Measurements from ENCODE around the gene ERGIC1.

ERGIC1 gene

GRCh38 chr5:172830876-172831662 lies 3.0 kb upstream of the ERGIC1 start:
- DNase-seq (ENCODE audit: extremely low spot score), result no peak
- CTCF ChIA-PET, result no interaction called here
- POLR2A ChIA-PET, result interaction anchor here (0.8 kb wide), 1 partner anchor 60 kb away, joined by 3 read pairs; the partner anchor contains the start of gene DUSP1
- TF ChIP-seq PKNOX1 (IDR thresholded peaks at IDR 0.05) (no peak), FOXK2 (IDR thresholded peaks at IDR 0.05) (no peak), HDGF (IDR thresholded peaks at IDR 0.05; ENCODE audit: borderline replicate concordance) (no peak), SP1 (IDR thresholded peaks at IDR 0.05) (no peak), LEF1 (IDR thresholded peaks at IDR 0.05; ENCODE audit: borderline replicate concordance) (no peak), ZNF384 (IDR thresholded peaks at IDR 0.05) (no peak), L3MBTL2 (conservative IDR thresholded peaks at IDR 0.05) (no peak)

GRCh38 chr5:172832383-172833315 lies 1.4 kb upstream of the ERGIC1 start:
- TF ChIP-seq PKNOX1 (IDR thresholded peaks at IDR 0.05) (no peak), SP1 (IDR thresholded peaks at IDR 0.05) (no peak), BHLHE40 (IDR thresholded peaks at IDR 0.05; ENCODE audit: borderline replicate concordance) (no peak), SUZ12 (IDR thresholded peaks at IDR 0.05) (no peak), ELF4 (IDR thresholded peaks at IDR 0.05) (no peak), FOXM1 (IDR thresholded peaks at IDR 0.05; ENCODE audit: borderline replicate concordance) (no peak), NFRKB (IDR thresholded peaks at IDR 0.05) (no peak), HDGF (IDR thresholded peaks at IDR 0.05; ENCODE audit: borderline replicate concordance) (no peak)
- POLR2A ChIA-PET, result interaction anchor here (0.8 kb wide), 1 partner anchor 66 kb away, joined by 3 read pairs; no protein-coding TSS in a partner anchor
- CTCF ChIA-PET, result no interaction called here
- no peak for DNase-seq (ENCODE audit: extremely low spot score)

- ChIA-PET POLR2A (interaction anchor here (0.6 to 1.0 kb wide), 2 partner anchors 225 to 302 kb away, joined by 3 read pairs; no protein-coding TSS in a partner anchor), CTCF (no interaction called here)
- TF ChIP-seq ARNT (IDR thresholded peaks at IDR 0.05), result no peak
- no peak for TF ChIP-seq LEF1 (IDR thresholded peaks at IDR 0.05; ENCODE audit: borderline replicate concordance)
- no peak for TF ChIP-seq TARDBP (IDR thresholded peaks at IDR 0.05)
- TF ChIP-seq FOXK2 (IDR thresholded peaks at IDR 0.05), result no peak
- no peak for TF ChIP-seq BHLHE40 (IDR thresholded peaks at IDR 0.05; ENCODE audit: borderline replicate concordance)
- TF ChIP-seq SUZ12 (IDR thresholded peaks at IDR 0.05), result no peak
- TF ChIP-seq FOXA1 (IDR thresholded peaks at IDR 0.05), result no peak
- TF ChIP-seq ELF4 (IDR thresholded peaks at IDR 0.05), result no peak
- DNase-seq (ENCODE audit: extremely low spot score), result no peak
Measured at GRCh38 chr5:172833372-172833685, 722 bp upstream of the ERGIC1 start.

GRCh38 chr5:172834415-172835289 lies 601 bp downstream of the ERGIC1 start:
- CTCF ChIA-PET, result interaction anchor here (0.6 to 1.8 kb wide), 2 partner anchors 120 to 123 kb away, joined by 4 to 6 read pairs; no protein-coding TSS in a partner anchor
- POLR2A ChIA-PET, result interaction anchor here (1.0 kb wide), 2 partner anchors 62 to 226 kb away, joined by 3 to 4 read pairs; no protein-coding TSS in a partner anchor
- TF ChIP-seq ZNF384 (IDR thresholded peaks at IDR 0.05) (no peak), TARDBP (IDR thresholded peaks at IDR 0.05) (no peak), ARNT (IDR thresholded peaks at IDR 0.05) (no peak), SUZ12 (IDR thresholded peaks at IDR 0.05) (no peak), BHLHE40 (IDR thresholded peaks at IDR 0.05; ENCODE audit: borderline replicate concordance) (no peak)
- DNase-seq (ENCODE audit: extremely low spot score), result peak; percentile 39

GRCh38 chr5:172835290-172835993 lies 1.4 kb downstream of the ERGIC1 start:
- TF ChIP-seq BHLHE40 (IDR thresholded peaks at IDR 0.05; ENCODE audit: borderline replicate concordance) (no peak), NFRKB (IDR thresholded peaks at IDR 0.05) (no peak), FOXA1 (IDR thresholded peaks at IDR 0.05) (no peak), ARNT (IDR thresholded peaks at IDR 0.05) (no peak), TARDBP (IDR thresholded peaks at IDR 0.05) (no peak), CTBP1 (IDR thresholded peaks at IDR 0.05; ENCODE audit: borderline replicate concordance) (no peak)
- ChIA-PET CTCF (interaction anchor here (1.8 kb wide), 1 partner anchor 121 kb away, joined by 6 read pairs; no protein-coding TSS in a partner anchor), POLR2A (interaction anchor here (1.0 kb wide), 1 partner anchor 63 kb away, joined by 4 read pairs; no protein-coding TSS in a partner anchor)
- DNase-seq (ENCODE audit: extremely low spot score), result no peak

- no peak for DNase-seq (ENCODE audit: extremely low spot score)
- ChIA-PET CTCF (interaction anchor here (1.8 kb wide), 1 partner anchor 121 kb away, joined by 6 read pairs; no protein-coding TSS in a partner anchor), POLR2A (interaction anchor here (1.0 to 1.5 kb wide), 2 partner anchors 64 to 65 kb away, joined by 4 read pairs; partner anchors contain the start of gene DUSP1)
- TF ChIP-seq ZNF384 (IDR thresholded peaks at IDR 0.05), result no peak
- no peak for TF ChIP-seq FOXK2 (IDR thresholded peaks at IDR 0.05)
- TF ChIP-seq SP1 (IDR thresholded peaks at IDR 0.05), result no peak
- no peak for TF ChIP-seq CTBP1 (IDR thresholded peaks at IDR 0.05; ENCODE audit: borderline replicate concordance)
- TF ChIP-seq ELF4 (IDR thresholded peaks at IDR 0.05), result no peak
- no peak for TF ChIP-seq SUZ12 (IDR thresholded peaks at IDR 0.05)
- TF ChIP-seq FOXM1 (IDR thresholded peaks at IDR 0.05; ENCODE audit: borderline replicate concordance), result no peak
- TF ChIP-seq L3MBTL2 (conservative IDR thresholded peaks at IDR 0.05), result no peak
Measured at GRCh38 chr5:172835994-172836356, 1.9 kb downstream of the ERGIC1 start.

Data from HEK293T (cell line).